Measurements from ENCODE around the gene GNG7. TPM values are rescaled to one million over a fixed set of nuclear protein-coding genes. Genes with fewer than 3 reads are reported as not detected.

GNG7 gene
- total and polyA plus RNA-seq, 2 donors (not counting 3 experiments of a cell fraction or from before 2014, with no cell fraction given) = 0.29 to 0.84 TPM

- Histone ChIP-seq H3K79me2 (ENCODE audit: control insufficient read depth, insufficient read depth, low read length) (no peaks in the 10 kb centered on the region), H3K27ac (ENCODE audit: insufficient read depth, low read depth, low read length) (no peak overlapping the region), H3K9me3 (replicated peaks; ENCODE audit: control insufficient read depth, insufficient read depth, low read length) (no peaks in the 10 kb centered on the region), H3K4me2 (ENCODE audit: insufficient read depth, low read length) (no peak overlapping the region), H3K9ac (replicated peaks; ENCODE audit: extremely low read depth, insufficient read depth, low read length) (no peak overlapping the region), H3K36me3 (ENCODE audit: control insufficient read depth in 2 of 2, extremely low read depth in 1 of 2, insufficient read depth in 2 of 2, low read length in 2 of 2) (no peaks in the 10 kb centered on the region), H3K9me1 (replicated peaks; ENCODE audit: control insufficient read depth, extremely low read depth, insufficient read depth, low read length) (no peaks in the 10 kb centered on the region), H3K27me3 (ENCODE audit: control insufficient read depth in 2 of 2, insufficient read depth in 2 of 2, low read length in 2 of 2) (peaks cover 0 to 3% of the 10 kb centered on the region in 2 experiments), H3K4me3 (replicated peaks in 1 of 3; ENCODE audit: insufficient read depth in 1 of 3, low read depth in 1 of 3, low read length in 3 of 3) (no peak overlapping the region), H3K4me1 (ENCODE audit: control insufficient read depth, extremely low read depth, insufficient read depth, low read length) (no peaks in the 10 kb centered on the region), H2AFZ (ENCODE audit: low read depth, low read length) (no peak overlapping the region), H4K20me1 (replicated peaks; ENCODE audit: control insufficient read depth, extremely low read depth, insufficient read depth, low read length) (no peaks in the 10 kb centered on the region)
- BruUV-seq (replicated peaks) = no TSS peak
- dilution Hi-C loops (cut with MboI; ENCODE audit: extremely low pct_ligation_motif_present, low sequenced_read_pairs) (no loop called here), intact Hi-C loops (cut with micrococcal nuclease) (no loop called here)
- ChIA-PET CTCF (interaction anchor here (1.1 kb wide), 1 partner anchor 30 kb away, joined by 3 read pairs; no protein-coding TSS in a partner anchor), POLR2A (no interaction called here)
- FAIRE-seq (no peak), DNase-seq (ENCODE audit: low read depth, low spot score) (no peak)
- no peak for TF ChIP-seq POLR2AphosphoS5 (IDR thresholded peaks at IDR 0.05; ENCODE audit: insufficient read depth, low read depth, low read length)
- no peak for TF ChIP-seq MYC (IDR thresholded peaks at IDR 0.05; ENCODE audit: low read depth, low read length)
- TF ChIP-seq CTCF (IDR thresholded peaks at IDR 0.05; ENCODE audit: extremely low read depth in 1 of 2, insufficient read depth in 1 of 2, low read depth in 1 of 2, low read length in 2 of 2) = no peak
- no peak for TF ChIP-seq POLR2A (IDR thresholded peaks at IDR 0.05; ENCODE audit: low read depth, low read length)
- TF ChIP-seq JUN (IDR thresholded peaks at IDR 0.05; ENCODE audit: borderline replicate concordance, insufficient read depth, insufficient read length, low read depth) = no peak
- no peak for TF ChIP-seq MAX (IDR thresholded peaks at IDR 0.05; ENCODE audit: insufficient read depth, insufficient read length)
- TF ChIP-seq GATA2 (IDR thresholded peaks at IDR 0.05; ENCODE audit: insufficient read depth, insufficient read length, low read depth, low read length) = no peak
- no peak for TF ChIP-seq FOS (IDR thresholded peaks at IDR 0.05; ENCODE audit: borderline replicate concordance, insufficient read depth, low read length)
- no peak for TF ChIP-seq EZH2 (IDR thresholded peaks at IDR 0.05; ENCODE audit: borderline replicate concordance, low read depth, low read length, severe bottlenecking)
Observed at GRCh38 chr19:2641332-2641698, 61.2 kb downstream of the GNG7 start.

Measured in endothelial cell of umbilical vein (primary cell).